Urothelium cell line (cell line): ENCODE measurements around the gene KCNQ5.
A peak's percentile ranks its signal among the peaks of the same experiment; 100 is the strongest.
"Not testable (repeated sequence)": the region's sequence is repeated elsewhere in the genome, so short reads cannot be mapped to it uniquely, and the experiment has no call there.

Source experiments
- DNase-seq: peaks from one replicate; pipeline ENCODE4 v3.0.0; 2011; ENCODE audit warnings: low spot score, mixed read lengths
- FAIRE-seq: peaks from 2 replicates; lab custom pipeline; 2011; peaks lifted over from hg19 to GRCh38; lab: Jason Lieb, UNC

Gene KCNQ5

GRCh38 chr6:73227606-73228255, 605.9 kb downstream of the KCNQ5 start:
- FAIRE-seq: no peak
- no peak for DNase-seq

GRCh38 chr6:73231986-73232391, 610.1 kb downstream of the KCNQ5 start:
- DNase-seq: no peak
- no peak for FAIRE-seq

DNA sequence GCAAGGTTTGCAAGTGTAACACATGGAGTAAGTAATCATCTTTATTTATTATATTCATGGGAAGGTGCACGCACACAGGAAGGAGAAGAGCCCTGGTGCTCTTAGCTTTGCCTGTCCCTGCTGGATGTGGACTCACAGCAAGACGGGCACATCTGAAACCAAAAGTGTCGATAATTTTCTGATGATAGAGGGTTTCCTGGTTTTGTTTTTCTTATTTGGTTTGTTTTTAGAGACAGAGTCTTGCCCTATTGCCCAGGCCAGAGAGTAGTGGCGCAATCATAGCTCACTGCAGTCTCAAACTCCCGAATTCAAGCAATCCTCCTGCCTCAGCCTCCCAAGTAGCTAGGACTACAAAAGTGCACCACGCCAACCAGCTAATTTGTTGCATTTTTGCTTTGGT, 611.2 kb downstream of the KCNQ5 start:
- DNase-seq: no peak
- no peak for FAIRE-seq

DNA sequence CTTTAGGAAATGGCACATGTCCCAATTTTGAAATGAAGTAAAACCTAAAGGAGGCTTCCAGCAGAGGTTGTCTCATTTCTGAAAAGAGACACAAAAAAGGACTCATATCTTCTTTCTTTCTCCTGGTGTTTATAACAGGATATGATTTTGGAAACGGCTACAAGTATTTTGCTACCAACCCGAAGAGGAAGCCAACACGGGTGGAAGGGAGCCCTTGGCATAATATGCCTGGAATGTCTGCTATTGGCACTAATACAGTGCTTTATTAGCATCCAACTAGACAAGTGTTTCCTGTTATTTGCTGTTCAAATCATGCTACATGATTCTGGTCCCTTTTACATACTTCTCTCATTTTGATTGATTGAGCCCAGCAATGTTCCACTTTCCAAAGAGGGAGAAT, 612.1 kb downstream of the KCNQ5 start:
- FAIRE-seq: peak; percentile 73
- not testable (repeated sequence) for DNase-seq

- DNase-seq (no peak), FAIRE-seq (no peak)
Observed at GRCh38 chr6:73234733-73235132, 612.9 kb downstream of the KCNQ5 start.

GRCh38 chr6:73236144-73236750, 614.4 kb downstream of the KCNQ5 start:
- FAIRE-seq: no peak
- peak; percentile 18 for DNase-seq

- no peak for DNase-seq
- FAIRE-seq: no peak
Observed at GRCh38 chr6:73240730-73241129, 618.9 kb downstream of the KCNQ5 start.

- no peak for DNase-seq
- FAIRE-seq: peak; percentile 44
Observed at GRCh38 chr6:73242001-73242400, 620.1 kb downstream of the KCNQ5 start.
